Prostate gland (tissue), 2 donors: ENCODE results near the gene PCDHB12. TPM values are rescaled to one million over a fixed set of nuclear protein-coding genes. Genes with fewer than 3 reads are reported as not detected.
"Not testable (repeated sequence)": the region's sequence is repeated elsewhere in the genome, so short reads cannot be mapped to it uniquely, and the experiment has no call there.

Experiments used
- DNase-seq: peaks from one replicate; pipeline ENCODE4 v3.0.0-alpha.2; 2019; ENCODE audit warnings: low spot score
- H3K27ac ChIP-seq, 2 donors: fragments of 200-600 bp; sonication (generic); 2 replicates each; pipeline ENCODE4 v1.5.1; 2017 to 2019
- H3K27me3 ChIP-seq: fragments of 200-600 bp; sonication (generic); replicated peaks from 2 replicates; pipeline ENCODE4 v1.5.1; 2019; ENCODE audit not compliant: insufficient read depth
- H3K36me3 ChIP-seq, 2 donors: fragments of 200-600 bp; sonication (generic); 1 replicate in 1 of 2; 2 replicates in 1 of 2; pipeline versions ENCODE4 v1.5.1 to v1.8.1; 2017 to 2019
- H3K4me1 ChIP-seq: fragments of 200-600 bp; sonication (generic); replicated peaks from 2 replicates; pipeline ENCODE4 v1.5.1; 2019
- H3K4me3 ChIP-seq, 2 donors: fragments of 200-600 bp; sonication (generic); 2 replicates each; pipeline ENCODE4 v1.5.1; 2017 to 2019
- H3K9me3 ChIP-seq: fragments of 200-600 bp; sonication (generic); 2 replicates; pipeline ENCODE4 v1.5.1; 2017
- CTCF ChIP-seq, 4 experiments: fragments of 200-600 bp in 2 of 4; fragments of 450-650 bp in 2 of 4; sonication (generic) in 2 of 4; IDR thresholded peaks; 1 replicate in 3 of 4; 2 replicates in 1 of 4; pipeline ENCODE4 v1.5.1; 2016 to 2019; ENCODE audit warnings: antibody characterized with exemption in 4 of 4, mild to moderate bottlenecking in 2 of 4, moderate library complexity in 2 of 4
- POLR2A ChIP-seq: fragments of 450-650 bp; IDR thresholded peaks from one replicate; pipeline ENCODE4 v1.6.1; 2016; ENCODE audit warnings: antibody characterized with exemption, mild to moderate bottlenecking
- POLR2AphosphoS5 ChIP-seq: sonication (generic); formaldehyde crosslinking; IDR thresholded peaks from one replicate; pipeline ENCODE4 v1.6.1; 2017; ENCODE audit warnings: antibody characterized with exemption
- WGBS: methylation state at CpG from one replicate; pipeline ENCODE4 v1.1.5; 2018; 5-methylcytosine and 5-hydroxymethylcytosine counted together
- intact Hi-C: fragments of 100-400 bp; cut with DNase I; formaldehyde crosslinking; loops from one replicate; pipeline ENCODE4 v1.14.2; 2022
- total RNA-seq, 2 donors: library from RNA; depleted of rRNA; stranded (reverse); fragments of >200 nt; gene quantifications; one replicate each; pipeline ENCODE4 v1.1.0, GENCODE V29; 2016

Gene PCDHB12
- total RNA-seq, 2 donors from 2014 or later: 0.32 to 4.3 TPM

GRCh38 chr5:141192110-141192725 is 16.3 kb upstream of the PCDHB12 start, which contains the start of gene PCDHB10:
Gene PCDHB10, plus strand, starts transcription at chr5:141192353. Its CDS starts 200 bp downstream, at chr5:141192553.
- intact Hi-C loops: loop anchor here (10.0 kb wide), 1 partner anchor 373 kb away; no protein-coding TSS in a partner anchor
- H3K4me3 ChIP-seq: no peak within 1 kb of the TSS
- H3K27ac ChIP-seq: no peak within 1 kb of the TSS
- WGBS: 6% methylated on average over 10 of the region's 10 CpGs
- TF ChIP-seq CTCF (IDR thresholded peaks at IDR 0.05) (peak in 1 of 4 experiments; percentile 10), POLR2AphosphoS5 (no peak)
- no peaks in the 10 kb centered on the region for H3K36me3 ChIP-seq
- no peaks in the 10 kb centered on the region for H3K27me3 ChIP-seq
- no peaks in the 10 kb centered on the region for H3K9me3 ChIP-seq
- H3K4me1 ChIP-seq: no peaks in the 10 kb centered on the region
- DNase-seq: no peak

GRCh38 chr5:141194332-141194731 is 14.2 kb upstream of the PCDHB12 start:
- not testable (repeated sequence) for H3K4me1 ChIP-seq, H3K9me3 ChIP-seq, H3K27ac ChIP-seq, DNase-seq, H3K27me3 ChIP-seq, H3K36me3 ChIP-seq, H3K4me3 ChIP-seq
- 24% methylated on average over 13 of the region's 37 CpGs for WGBS
- intact Hi-C loops: loop anchor here (10.0 kb wide), 1 partner anchor 370 kb away; no protein-coding TSS in a partner anchor

- Histone ChIP-seq H3K4me1 (no peaks in the 10 kb centered on the region), H3K27me3 (no peaks in the 10 kb centered on the region), H3K9me3 (no peaks in the 10 kb centered on the region), H3K36me3 (no peaks in the 10 kb centered on the region), H3K4me3 (no peak overlapping the region), H3K27ac (no peak overlapping the region)
- TF ChIP-seq POLR2A: no peak
- TF ChIP-seq CTCF (IDR thresholded peaks at IDR 0.05): no peak
- no peak for TF ChIP-seq POLR2AphosphoS5
- DNase-seq: no peak
- 57% methylated on average over 3 of the region's 3 CpGs for WGBS
- intact Hi-C loops: loop anchor here (10.0 kb wide), 1 partner anchor 368 kb away; no protein-coding TSS in a partner anchor
Observed at GRCh38 chr5:141196363-141196762, 12.2 kb upstream of the PCDHB12 start.

- no peak for DNase-seq
- 40% methylated on average over 21 of the region's 21 CpGs for WGBS
- no peaks in the 10 kb centered on the region for H3K27me3 ChIP-seq
- H3K4me3 ChIP-seq: peak within 1 kb of the TSS in 1 of 2 donors; percentile 3
- no peak within 1 kb of the TSS for H3K27ac ChIP-seq
- H3K9me3 ChIP-seq: no peaks in the 10 kb centered on the region
- TF ChIP-seq POLR2AphosphoS5 (no peak), CTCF (IDR thresholded peaks at IDR 0.05) (no peak), POLR2A (no peak)
- intact Hi-C loops: loop anchor here (10.0 kb wide), 1 partner anchor 365 kb away; no protein-coding TSS in a partner anchor
- H3K36me3 ChIP-seq: no peaks in the 10 kb centered on the region
- H3K4me1 ChIP-seq: no peaks in the 10 kb centered on the region
Observed at GRCh38 chr5:141199359-141200235, 8.9 kb upstream of the PCDHB12 start, which contains the start of gene PCDHB11. Gene PCDHB11, plus strand, starts transcription at chr5:141199627. Its CDS starts 148 bp downstream, at chr5:141199775.

GRCh38 chr5:141201126-141201525 is 7.4 kb upstream of the PCDHB12 start:
- intact Hi-C loops, H3K27ac ChIP-seq, DNase-seq, H3K4me1 ChIP-seq, H3K9me3 ChIP-seq, H3K4me3 ChIP-seq, H3K36me3 ChIP-seq, H3K27me3 ChIP-seq: not testable (repeated sequence)
- WGBS: 20% methylated on average over 18 of the region's 38 CpGs

GRCh38 chr5:141201646-141202045 is 6.9 kb upstream of the PCDHB12 start:
- H3K4me3 ChIP-seq, H3K27me3 ChIP-seq, H3K27ac ChIP-seq, H3K9me3 ChIP-seq, H3K36me3 ChIP-seq, DNase-seq, H3K4me1 ChIP-seq, intact Hi-C loops: not testable (repeated sequence)
- 30% methylated on average over 18 of the region's 35 CpGs for WGBS

- intact Hi-C loops, H3K27ac ChIP-seq, DNase-seq, H3K4me3 ChIP-seq, H3K4me1 ChIP-seq, H3K9me3 ChIP-seq, H3K36me3 ChIP-seq: not testable (repeated sequence)
- H3K27me3 ChIP-seq: peaks cover 11% of the 10 kb centered on the region
- WGBS: 31% methylated on average over 15 of the region's 39 CpGs
Observed at GRCh38 chr5:141210281-141210680, 1.8 kb downstream of the PCDHB12 start.

GRCh38 chr5:141210849-141211248 is 2.3 kb downstream of the PCDHB12 start:
- H3K9me3 ChIP-seq: not testable (repeated sequence)

More at GRCh38 chr5:141210849-141211248, 2.3 kb downstream of the PCDHB12 start:
- intact Hi-C loops, H3K4me1 ChIP-seq, H3K27ac ChIP-seq, DNase-seq, H3K36me3 ChIP-seq, H3K4me3 ChIP-seq: not testable (repeated sequence)
- WGBS: 25% methylated on average over 13 of the region's 27 CpGs
- peaks cover 11% of the 10 kb centered on the region for H3K27me3 ChIP-seq
